ENCODE data around the gene RRAGC.

DNA sequence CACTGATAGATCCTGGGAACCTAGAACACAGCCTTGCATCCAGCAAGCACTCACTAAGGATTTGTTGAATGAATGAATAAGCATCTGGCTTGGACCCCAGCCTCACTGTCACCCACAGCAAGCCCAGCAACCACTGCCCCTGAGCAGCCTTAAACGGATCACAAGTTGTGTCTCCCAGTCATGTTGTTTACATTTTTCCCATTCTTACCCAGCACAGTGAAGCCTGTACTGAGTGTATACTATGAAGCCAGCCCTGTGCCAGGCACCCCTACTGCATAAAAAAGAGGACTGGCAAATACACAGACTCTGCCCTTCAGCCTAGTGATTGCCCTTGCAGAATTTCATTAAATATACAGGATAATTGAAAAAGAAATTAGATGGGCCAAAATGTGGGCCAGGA lies 30.2 kb downstream of the RRAGC start:
- TF ChIP-seq, protein P1, sequence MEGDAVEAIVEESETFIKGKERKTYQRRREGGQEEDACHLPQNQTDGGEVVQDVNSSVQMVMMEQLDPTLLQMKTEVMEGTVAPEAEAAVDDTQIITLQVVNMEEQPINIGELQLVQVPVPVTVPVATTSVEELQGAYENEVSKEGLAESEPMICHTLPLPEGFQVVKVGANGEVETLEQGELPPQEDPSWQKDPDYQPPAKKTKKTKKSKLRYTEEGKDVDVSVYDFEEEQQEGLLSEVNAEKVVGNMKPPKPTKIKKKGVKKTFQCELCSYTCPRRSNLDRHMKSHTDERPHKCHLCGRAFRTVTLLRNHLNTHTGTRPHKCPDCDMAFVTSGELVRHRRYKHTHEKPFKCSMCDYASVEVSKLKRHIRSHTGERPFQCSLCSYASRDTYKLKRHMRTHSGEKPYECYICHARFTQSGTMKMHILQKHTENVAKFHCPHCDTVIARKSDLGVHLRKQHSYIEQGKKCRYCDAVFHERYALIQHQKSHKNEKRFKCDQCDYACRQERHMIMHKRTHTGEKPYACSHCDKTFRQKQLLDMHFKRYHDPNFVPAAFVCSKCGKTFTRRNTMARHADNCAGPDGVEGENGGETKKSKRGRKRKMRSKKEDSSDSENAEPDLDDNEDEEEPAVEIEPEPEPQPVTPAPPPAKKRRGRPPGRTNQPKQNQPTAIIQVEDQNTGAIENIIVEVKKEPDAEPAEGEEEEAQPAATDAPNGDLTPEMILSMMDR (conservative IDR thresholded peaks at IDR 0.05 in 1 of 2, IDR thresholded peaks at IDR 0.05 in 1 of 2; ENCODE audit: extremely low read depth in 1 of 2, insufficient read depth in 1 of 2, low read depth in 1 of 2, low read length in 2 of 2) = no peak
- no peak for TF ChIP-seq EZH2 (IDR thresholded peaks at IDR 0.05; ENCODE audit: borderline replicate concordance, low read length)
